HepG2 (cell line): ENCODE results near the gene MICA. TPM values are rescaled to one million over a fixed set of nuclear protein-coding genes. Genes with fewer than 3 reads are reported as not detected.

Experiments
- ATAC-seq: fragments of 200-7000 bp; cut with Tn5 transposase; 3 replicates; pipeline ENCODE4 v1.9.1; 2020; ENCODE audit warnings: mild to moderate bottlenecking, moderate library complexity
- BruUV-seq: library from RNA; stranded (reverse); fragments of 400-500 nt; replicated peaks from 2 replicates; lab custom pipeline; 2021; lab: Mats Ljungman, UMichigan
- CTCF ChIA-PET: fragments of 300-600 bp; formaldehyde crosslinking; extraction: SDS; loops from one replicate; lab custom pipeline; 2021; ENCODE audit warnings: low total read pairs, inconsistent platforms, low intra/inter-chr PET ratio; lab: Yijun Ruan, JAX
- POLR2A ChIA-PET: fragments of 350-600 bp; sonication (Branson Sonifier 250); formaldehyde crosslinking; loops from one replicate; lab custom pipeline; 2020; ENCODE audit warnings: antibody characterized with exemption, inconsistent platforms; lab: Yijun Ruan, JAX
- DNase-seq: peaks from one replicate; pipeline ENCODE4 v3.0.0-alpha.2; 2015; ENCODE audit warnings: low spot score
- FAIRE-seq: peaks from 3 replicates; lab custom pipeline; 2011; peaks lifted over from hg19 to GRCh38; lab: Jason Lieb, UNC
- H2AFZ ChIP-seq: one replicate; pipeline ENCODE4 v1.6.1; 2011; ENCODE audit warnings: low read length, inconsistent platforms
- H3K27ac ChIP-seq: fragments of 300-600 bp; 3 replicates; pipeline ENCODE4 v1.8.0; 2011; ENCODE audit warnings: mixed run types, mild to moderate bottlenecking, mixed read lengths, low read length, inconsistent platforms; ENCODE audit not compliant: insufficient read depth; ENCODE audit errors: extremely low read length
- H3K27me3 ChIP-seq, 2 experiments: fragments of 200-600 bp in 1 of 2; 2 replicates in 1 of 2; 3 replicates in 1 of 2; pipeline versions ENCODE4 v1.6.0 to v1.8.0; 2011; ENCODE audit warnings: low read length in 2 of 2, mild to moderate bottlenecking in 2 of 2, moderate library complexity in 2 of 2, inconsistent platforms in 1 of 2; ENCODE audit not compliant: insufficient read depth in 2 of 2, control insufficient read depth in 1 of 2
- H3K36me3 ChIP-seq, 2 experiments: fragments of 200-600 bp in 1 of 2; replicated peaks in 1 of 2; 2 replicates in 1 of 2; 3 replicates in 1 of 2; pipeline versions ENCODE4 v1.5.1 to v1.8.0; 2011; ENCODE audit warnings: low read length in 2 of 2, inconsistent platforms in 1 of 2; ENCODE audit not compliant: insufficient read depth in 2 of 2, control insufficient read depth in 1 of 2
- H3K4me1 ChIP-seq: 2 replicates; pipeline ENCODE4 v1.5.1; 2012; ENCODE audit warnings: low read length, inconsistent platforms; ENCODE audit not compliant: insufficient read depth
- H3K4me2 ChIP-seq: 2 replicates; pipeline ENCODE4 v1.6.0; 2011; ENCODE audit warnings: low read depth, low read length, inconsistent platforms
- H3K4me3 ChIP-seq, 3 experiments: fragments of 200-600 bp in 1 of 3; sonication (generic), shearing (Covaris generic) in 1 of 3; replicated peaks in 1 of 3; 2 replicates each; pipeline ENCODE4 v1.5.1; 2011 to 2016; ENCODE audit warnings: low read length in 3 of 3, inconsistent platforms in 2 of 3, low read depth in 2 of 3, mild to moderate bottlenecking in 2 of 3, control low read depth in 1 of 3, mixed read lengths in 1 of 3; ENCODE audit not compliant: insufficient read depth in 1 of 3
- H3K79me2 ChIP-seq: one replicate; pipeline ENCODE4 v1.6.1; 2011; ENCODE audit warnings: low read length, inconsistent platforms; ENCODE audit not compliant: insufficient read depth
- H3K9ac ChIP-seq: 2 replicates; pipeline ENCODE4 v1.6.0; 2011; ENCODE audit warnings: mild to moderate bottlenecking, low read depth, low read length, inconsistent platforms; ENCODE audit not compliant: insufficient read depth
- H3K9me3 ChIP-seq: 2 replicates; pipeline ENCODE4 v1.5.1; 2012; ENCODE audit warnings: mild to moderate bottlenecking, low read length
- H4K20me1 ChIP-seq: 2 replicates; pipeline ENCODE4 v1.6.0; 2011; ENCODE audit warnings: inconsistent platforms, mild to moderate bottlenecking, low read length, moderate library complexity; ENCODE audit not compliant: insufficient read depth
- CHCHD3 ChIP-seq: sonication (generic); formaldehyde crosslinking; IDR thresholded peaks from 2 replicates; pipeline ENCODE4 v1.8.0; 2022; ENCODE audit warnings: mild to moderate bottlenecking, missing genetic modification reagents, moderate library complexity
- MAFK ChIP-seq, 2 experiments: IDR thresholded peaks in 1 of 2; conservative IDR thresholded peaks in 1 of 2; 2 replicates each; pipeline ENCODE4 v1.6.1; 2011; ENCODE audit warnings: improper control_type of control experiment in 2 of 2, low read length in 2 of 2
- RFXANK ChIP-seq: IDR thresholded peaks from 2 replicates; pipeline ENCODE4 v1.6.1; 2016
- SMAD1 ChIP-seq: sonication (generic); formaldehyde crosslinking; IDR thresholded peaks from 2 replicates; pipeline ENCODE4 v1.4.0; 2020; ENCODE audit warnings: missing genetic modification reagents, low read depth, mild to moderate bottlenecking, borderline replicate concordance
- SMYD3 ChIP-seq: sonication (generic); formaldehyde crosslinking; IDR thresholded peaks from 2 replicates; pipeline ENCODE4 v1.8.1; 2023; ENCODE audit warnings: mild to moderate bottlenecking, missing genetic modification reagents
- TAF15 ChIP-seq: fragments of 200-400 bp; formaldehyde crosslinking; IDR thresholded peaks from one replicate; pipeline ENCODE4 v1.6.1; 2018; ENCODE audit warnings: mild to moderate bottlenecking, low read depth, low read length; ENCODE audit not compliant: poor library complexity, severe bottlenecking
- THYN1 ChIP-seq: sonication (generic); formaldehyde crosslinking; IDR thresholded peaks from 2 replicates; pipeline ENCODE4 v1.8.1; 2023; ENCODE audit warnings: low read depth, mild to moderate bottlenecking, moderate library complexity, missing genetic modification reagents, borderline replicate concordance
- ZBTB38 ChIP-seq: sonication (generic); formaldehyde crosslinking; IDR thresholded peaks from 2 replicates; pipeline ENCODE4 v1.5.1; 2020; ENCODE audit warnings: mild to moderate bottlenecking, missing genetic modification reagents
- ZNF253 ChIP-seq: sonication (generic); formaldehyde crosslinking; IDR thresholded peaks from 2 replicates; pipeline ENCODE4 v1.8.0; 2022; ENCODE audit warnings: mild to moderate bottlenecking, missing genetic modification reagents, borderline replicate concordance
- ZNF598 ChIP-seq: sonication (generic); formaldehyde crosslinking; IDR thresholded peaks from 2 replicates; pipeline ENCODE4 v1.5.1; 2020; ENCODE audit warnings: mild to moderate bottlenecking, missing genetic modification reagents, borderline replicate concordance
- ZNF724P ChIP-seq: sonication (generic); formaldehyde crosslinking; IDR thresholded peaks from 2 replicates; pipeline ENCODE4 v1.8.0; 2022; ENCODE audit warnings: missing genetic modification reagents, borderline replicate concordance
- ZNF772 ChIP-seq: sonication (generic); formaldehyde crosslinking; IDR thresholded peaks from 2 replicates; pipeline ENCODE4 v1.5.0; 2020; ENCODE audit warnings: mild to moderate bottlenecking, missing genetic modification reagents
- WGBS: methylation state at CpG from one replicate; pipeline ENCODE4 v1.1.6; 2017; ENCODE audit warnings: low lambda C conversion rate; 5-methylcytosine and 5-hydroxymethylcytosine counted together
- in situ Hi-C: cut with HindIII; loops from 2 replicates; pipeline ENCODE4 v1.10.0; 2017; ENCODE audit warnings: low pct_unique_long_range_greater_than_20kb; ENCODE audit not compliant: extremely low pct_ligation_motif_present
- intact Hi-C: fragments of 100-400 bp; cut with micrococcal nuclease; formaldehyde crosslinking; loops from one replicate; pipeline ENCODE4 v1.10.0; 2022; ENCODE audit not compliant: unreplicated experiment
- polyA plus RNA-seq, 8 experiments: library from polyadenylated mRNA; depleted of rRNA in 3 of 8; stranded (reverse) in 7 of 8; unstranded in 1 of 8; fragments of >200 nt; fragmentation: Illumina TruSeq in 4 of 8; extraction: Trizol in 4 of 8; gene quantifications; 2 replicates each; pipeline versions ENCODE4 v1.2.1 to v1.2.3, GENCODE V29; 2011 to 2016; ENCODE audit warnings: low read depth in 4 of 8, missing spikeins in 1 of 8, mixed read lengths in 1 of 8; ENCODE audit not compliant: insufficient read depth in 1 of 8
- total RNA-seq, 5 experiments: library from RNA; depleted of rRNA; stranded (reverse); fragments of >200 nt; fragmentation: Illumina TruSeq; extraction: Trizol; gene quantifications; 2 replicates each; pipeline ENCODE4 v1.2.3, GENCODE V29; 2016; ENCODE audit warnings: low read depth in 1 of 5
- TF ChIP-seq, protein P1 (sequence below): sonication (generic); formaldehyde crosslinking; IDR thresholded peaks from 2 replicates; pipeline ENCODE4 v1.9.0; 2022; ENCODE audit warnings: missing genetic modification reagents, mild to moderate bottlenecking, borderline replicate concordance
- TF ChIP-seq, protein P2 (sequence below): sonication (generic); formaldehyde crosslinking; conservative IDR thresholded peaks from 2 replicates; pipeline ENCODE4 v1.4.0; 2020; ENCODE audit warnings: mild to moderate bottlenecking, missing genetic modification reagents, moderate library complexity
- TF ChIP-seq, protein P3 (sequence below): sonication (generic); formaldehyde crosslinking; IDR thresholded peaks from 2 replicates; pipeline ENCODE4 v1.5.0; 2020; ENCODE audit warnings: missing genetic modification reagents
- TF ChIP-seq, protein P4 (sequence below): sonication (generic); formaldehyde crosslinking; IDR thresholded peaks from 2 replicates; pipeline ENCODE4 v1.4.0; 2020; ENCODE audit warnings: missing genetic modification reagents

The MICA gene
- total and polyA plus RNA-seq, 2 of the 13 experiments (the other 11 are each of a cell fraction or from before 2014, with no cell fraction given) = 21.6 to 38.1 TPM

DNA sequence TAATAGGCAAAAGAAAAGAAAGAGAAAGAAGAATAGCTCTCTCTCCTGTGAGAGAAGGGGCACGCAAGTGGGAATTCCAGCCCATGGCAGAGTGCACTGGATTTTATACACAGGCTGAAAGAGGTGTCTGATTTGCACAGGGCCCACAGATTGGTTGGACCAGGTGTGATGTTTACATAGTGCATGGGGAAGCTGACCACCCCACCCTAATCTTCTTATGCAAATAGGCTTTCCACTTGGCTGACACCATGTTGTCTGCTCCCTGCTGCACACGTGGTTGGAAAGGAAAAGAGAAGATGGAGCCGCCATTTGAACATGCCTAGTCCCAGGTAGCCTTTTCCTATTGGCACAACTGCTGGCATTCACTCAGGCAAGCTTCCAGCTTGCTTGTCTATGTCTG lies 20.2 kb downstream of the MICA start:
- no TSS peak for BruUV-seq
- in situ Hi-C loops = no loop called here
- no peak for FAIRE-seq
- H3K36me3 ChIP-seq = no peaks in the 10 kb centered on the region
- H4K20me1 ChIP-seq = no peaks in the 10 kb centered on the region
- no peak; the same call in 2 of the 3 replicates for ATAC-seq
- no peaks in the 10 kb centered on the region for H3K27me3 ChIP-seq
- POLR2A ChIA-PET = no interaction called here
- H3K4me2 ChIP-seq = no peak overlapping the region
- H2AFZ ChIP-seq = no peak overlapping the region
- H3K27ac ChIP-seq = no peak overlapping the region
- H3K79me2 ChIP-seq = no peaks in the 10 kb centered on the region
- no peak overlapping the region for H3K9ac ChIP-seq
- no peak overlapping the region for H3K4me3 ChIP-seq
- 40% methylated on average over 3 of the region's 3 CpGs for WGBS
- no peaks in the 10 kb centered on the region; the same call in 1 of the 2 replicates for H3K4me1 ChIP-seq
- DNase-seq = no peak
- intact Hi-C loops = no loop called here
- H3K9me3 ChIP-seq = no peaks in the 10 kb centered on the region
- CTCF ChIA-PET = no interaction called here
- TF ChIP-seq THYN1 (CRISPR knock-in tag) (no peak), ZNF724P (no peak), RFXANK (CRISPR knock-in tag) (no peak), ZNF772 (no peak), TAF15 (no peak), SMYD3 (CRISPR knock-in tag) (no peak), ZNF598 (no peak), ZNF253 (CRISPR knock-in tag) (no peak), CHCHD3 (CRISPR knock-in tag) (no peak), SMAD1 (no peak), MAFK (conservative IDR thresholded peaks at IDR 0.05 in 1 of 2, IDR thresholded peaks at IDR 0.05 in 1 of 2; ENCODE audit: low read length in 2 of 2) (no peak), ZBTB38 (CRISPR knock-in tag) (no peak)
- TF ChIP-seq, protein P1, sequence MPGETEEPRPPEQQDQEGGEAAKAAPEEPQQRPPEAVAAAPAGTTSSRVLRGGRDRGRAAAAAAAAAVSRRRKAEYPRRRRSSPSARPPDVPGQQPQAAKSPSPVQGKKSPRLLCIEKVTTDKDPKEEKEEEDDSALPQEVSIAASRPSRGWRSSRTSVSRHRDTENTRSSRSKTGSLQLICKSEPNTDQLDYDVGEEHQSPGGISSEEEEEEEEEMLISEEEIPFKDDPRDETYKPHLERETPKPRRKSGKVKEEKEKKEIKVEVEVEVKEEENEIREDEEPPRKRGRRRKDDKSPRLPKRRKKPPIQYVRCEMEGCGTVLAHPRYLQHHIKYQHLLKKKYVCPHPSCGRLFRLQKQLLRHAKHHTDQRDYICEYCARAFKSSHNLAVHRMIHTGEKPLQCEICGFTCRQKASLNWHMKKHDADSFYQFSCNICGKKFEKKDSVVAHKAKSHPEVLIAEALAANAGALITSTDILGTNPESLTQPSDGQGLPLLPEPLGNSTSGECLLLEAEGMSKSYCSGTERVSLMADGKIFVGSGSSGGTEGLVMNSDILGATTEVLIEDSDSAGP = no peak
- TF ChIP-seq, protein P2, sequence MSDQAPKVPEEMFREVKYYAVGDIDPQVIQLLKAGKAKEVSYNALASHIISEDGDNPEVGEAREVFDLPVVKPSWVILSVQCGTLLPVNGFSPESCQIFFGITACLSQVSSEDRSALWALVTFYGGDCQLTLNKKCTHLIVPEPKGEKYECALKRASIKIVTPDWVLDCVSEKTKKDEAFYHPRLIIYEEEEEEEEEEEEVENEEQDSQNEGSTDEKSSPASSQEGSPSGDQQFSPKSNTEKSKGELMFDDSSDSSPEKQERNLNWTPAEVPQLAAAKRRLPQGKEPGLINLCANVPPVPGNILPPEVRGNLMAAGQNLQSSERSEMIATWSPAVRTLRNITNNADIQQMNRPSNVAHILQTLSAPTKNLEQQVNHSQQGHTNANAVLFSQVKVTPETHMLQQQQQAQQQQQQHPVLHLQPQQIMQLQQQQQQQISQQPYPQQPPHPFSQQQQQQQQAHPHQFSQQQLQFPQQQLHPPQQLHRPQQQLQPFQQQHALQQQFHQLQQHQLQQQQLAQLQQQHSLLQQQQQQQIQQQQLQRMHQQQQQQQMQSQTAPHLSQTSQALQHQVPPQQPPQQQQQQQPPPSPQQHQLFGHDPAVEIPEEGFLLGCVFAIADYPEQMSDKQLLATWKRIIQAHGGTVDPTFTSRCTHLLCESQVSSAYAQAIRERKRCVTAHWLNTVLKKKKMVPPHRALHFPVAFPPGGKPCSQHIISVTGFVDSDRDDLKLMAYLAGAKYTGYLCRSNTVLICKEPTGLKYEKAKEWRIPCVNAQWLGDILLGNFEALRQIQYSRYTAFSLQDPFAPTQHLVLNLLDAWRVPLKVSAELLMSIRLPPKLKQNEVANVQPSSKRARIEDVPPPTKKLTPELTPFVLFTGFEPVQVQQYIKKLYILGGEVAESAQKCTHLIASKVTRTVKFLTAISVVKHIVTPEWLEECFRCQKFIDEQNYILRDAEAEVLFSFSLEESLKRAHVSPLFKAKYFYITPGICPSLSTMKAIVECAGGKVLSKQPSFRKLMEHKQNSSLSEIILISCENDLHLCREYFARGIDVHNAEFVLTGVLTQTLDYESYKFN (CRISPR knock-in tag) = no peak
- TF ChIP-seq, protein P3, sequence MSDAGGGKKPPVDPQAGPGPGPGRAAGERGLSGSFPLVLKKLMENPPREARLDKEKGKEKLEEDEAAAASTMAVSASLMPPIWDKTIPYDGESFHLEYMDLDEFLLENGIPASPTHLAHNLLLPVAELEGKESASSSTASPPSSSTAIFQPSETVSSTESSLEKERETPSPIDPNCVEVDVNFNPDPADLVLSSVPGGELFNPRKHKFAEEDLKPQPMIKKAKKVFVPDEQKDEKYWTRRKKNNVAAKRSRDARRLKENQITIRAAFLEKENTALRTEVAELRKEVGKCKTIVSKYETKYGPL = no peak
- TF ChIP-seq, protein P4, sequence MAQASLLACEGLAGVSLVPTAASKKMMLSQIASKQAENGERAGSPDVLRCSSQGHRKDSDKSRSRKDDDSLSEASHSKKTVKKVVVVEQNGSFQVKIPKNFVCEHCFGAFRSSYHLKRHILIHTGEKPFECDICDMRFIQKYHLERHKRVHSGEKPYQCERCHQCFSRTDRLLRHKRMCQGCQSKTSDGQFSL (CRISPR knock-in tag) = no peak
